HepG2 (cell line): ENCODE results near the gene ARMC5. TPM values are rescaled to one million over a fixed set of nuclear protein-coding genes. Genes with fewer than 3 reads are reported as not detected.
A peak's percentile ranks its signal among the peaks of the same experiment; 100 is the strongest.

ENCODE experiments used
- AGO2 ChIP-seq: fragments of 200-400 bp; formaldehyde crosslinking; optimal IDR thresholded peaks from 2 replicates; pipeline ENCODE3; 2017; ENCODE audit warnings: mild to moderate bottlenecking, low read depth, low read length, moderate library complexity
- ARNT2 ChIP-seq: sonication (generic); formaldehyde crosslinking; IDR thresholded peaks from 2 replicates; pipeline ENCODE4 v1.8.0; 2022; ENCODE audit warnings: mild to moderate bottlenecking, low read depth, missing genetic modification reagents, moderate library complexity
- FOXA3 ChIP-seq: IDR thresholded peaks from 2 replicates; pipeline ENCODE4 v1.6.1; 2016; ENCODE audit warnings: missing genetic modification reagents, missing compliant biosample characterization
- HNF4G ChIP-seq, 2 experiments: sonication (generic) in 1 of 2; formaldehyde crosslinking in 1 of 2; IDR thresholded peaks; 2 replicates each; pipeline versions ENCODE4 v1.4.0 to v1.6.1; 2011 to 2020; ENCODE audit warnings: borderline replicate concordance in 2 of 2, low read depth in 2 of 2, mild to moderate bottlenecking in 2 of 2, low read length in 1 of 2, missing genetic modification reagents in 1 of 2, moderate library complexity in 1 of 2
- KAT8 ChIP-seq: IDR thresholded peaks from 2 replicates; pipeline ENCODE4 v1.6.1; 2016; ENCODE audit warnings: missing genetic modification reagents, missing compliant biosample characterization
- KMT2B ChIP-seq: IDR thresholded peaks from 2 replicates; pipeline ENCODE4 v1.6.1; 2016; ENCODE audit warnings: missing genetic modification reagents, missing compliant biosample characterization
- PAF1 ChIP-seq: IDR thresholded peaks from 2 replicates; pipeline ENCODE4 v1.6.1; 2016; ENCODE audit warnings: missing genetic modification reagents, missing compliant biosample characterization
- POLR2A ChIP-seq, 2 experiments: IDR thresholded peaks; 2 replicates each; pipeline ENCODE4 v1.6.1; 2011; ENCODE audit warnings: low read depth in 2 of 2, low read length in 2 of 2, mild to moderate bottlenecking in 1 of 2, moderate library complexity in 1 of 2; ENCODE audit not compliant: insufficient read depth in 1 of 2
- SMC3 ChIP-seq: IDR thresholded peaks from 2 replicates; pipeline ENCODE4 v1.6.1; 2011; ENCODE audit warnings: low read length, improper control_type of control experiment
- SP1 ChIP-seq, 2 experiments: fragments of 450-650 bp in 1 of 2; sonication (generic) in 1 of 2; formaldehyde crosslinking in 1 of 2; IDR thresholded peaks; 2 replicates each; pipeline versions ENCODE4 v1.4.0 to v1.6.1; 2016 to 2020; ENCODE audit warnings: missing genetic modification reagents in 1 of 2
- STAG1 ChIP-seq: sonication (generic); formaldehyde crosslinking; IDR thresholded peaks from 2 replicates; pipeline ENCODE4 v1.4.0; 2020; ENCODE audit warnings: missing genetic modification reagents
- SYNCRIP ChIP-seq: fragments of 200-400 bp; formaldehyde crosslinking; IDR thresholded peaks from 2 replicates; pipeline ENCODE4 v1.6.1; 2018; ENCODE audit warnings: mild to moderate bottlenecking, low read depth, low read length; ENCODE audit not compliant: insufficient read depth
- TSC22D2 ChIP-seq: sonication (generic); formaldehyde crosslinking; IDR thresholded peaks from 2 replicates; pipeline ENCODE4 v1.5.1; 2020; ENCODE audit warnings: missing genetic modification reagents, mild to moderate bottlenecking, borderline replicate concordance
- ZC3H13 ChIP-seq: sonication (generic); formaldehyde crosslinking; IDR thresholded peaks from 2 replicates; pipeline ENCODE4 v1.8.1; 2023; ENCODE audit warnings: mild to moderate bottlenecking, missing genetic modification reagents, moderate library complexity
- ZNF205 ChIP-seq: IDR thresholded peaks from 2 replicates; pipeline ENCODE4 v1.6.1; 2018; ENCODE audit warnings: missing biosample characterization, missing genetic modification reagents
- ZNF326 ChIP-seq: sonication (generic); formaldehyde crosslinking; IDR thresholded peaks from 2 replicates; pipeline ENCODE4 v1.4.0; 2020; ENCODE audit warnings: missing genetic modification reagents, borderline replicate concordance
- ZNF607 ChIP-seq: sonication (generic); formaldehyde crosslinking; IDR thresholded peaks from 2 replicates; pipeline ENCODE4 v1.5.1; 2020; ENCODE audit warnings: missing genetic modification reagents, mild to moderate bottlenecking, borderline replicate concordance
- ZNF761 ChIP-seq: sonication (generic); formaldehyde crosslinking; conservative IDR thresholded peaks from 2 replicates; pipeline ENCODE4 v1.4.0; 2020; ENCODE audit warnings: mild to moderate bottlenecking, missing genetic modification reagents
- ZSCAN22 ChIP-seq: sonication (generic); formaldehyde crosslinking; IDR thresholded peaks from 2 replicates; pipeline ENCODE4 v1.4.0; 2020; ENCODE audit warnings: mild to moderate bottlenecking, missing genetic modification reagents
- polyA plus RNA-seq, 8 experiments: library from polyadenylated mRNA; depleted of rRNA in 3 of 8; stranded (reverse) in 7 of 8; unstranded in 1 of 8; fragments of >200 nt; fragmentation: Illumina TruSeq in 4 of 8; extraction: Trizol in 4 of 8; gene quantifications; 2 replicates each; pipeline versions ENCODE4 v1.2.1 to v1.2.3, GENCODE V29; 2011 to 2016; ENCODE audit warnings: low read depth in 4 of 8, missing spikeins in 1 of 8, mixed read lengths in 1 of 8; ENCODE audit not compliant: insufficient read depth in 1 of 8
- total RNA-seq, 5 experiments: library from RNA; depleted of rRNA; stranded (reverse); fragments of >200 nt; fragmentation: Illumina TruSeq; extraction: Trizol; gene quantifications; 2 replicates each; pipeline ENCODE4 v1.2.3, GENCODE V29; 2016; ENCODE audit warnings: low read depth in 1 of 5
- TF ChIP-seq, protein P1 (sequence below): sonication (generic); formaldehyde crosslinking; IDR thresholded peaks from 2 replicates; pipeline ENCODE4 v1.5.0; 2020; ENCODE audit warnings: mild to moderate bottlenecking, missing genetic modification reagents, moderate library complexity

Gene ARMC5
- total and polyA plus RNA-seq, 2 of the 13 experiments (the other 11 are each of a cell fraction or from before 2014, with no cell fraction given) = 10.8 to 22.3 TPM

DNA sequence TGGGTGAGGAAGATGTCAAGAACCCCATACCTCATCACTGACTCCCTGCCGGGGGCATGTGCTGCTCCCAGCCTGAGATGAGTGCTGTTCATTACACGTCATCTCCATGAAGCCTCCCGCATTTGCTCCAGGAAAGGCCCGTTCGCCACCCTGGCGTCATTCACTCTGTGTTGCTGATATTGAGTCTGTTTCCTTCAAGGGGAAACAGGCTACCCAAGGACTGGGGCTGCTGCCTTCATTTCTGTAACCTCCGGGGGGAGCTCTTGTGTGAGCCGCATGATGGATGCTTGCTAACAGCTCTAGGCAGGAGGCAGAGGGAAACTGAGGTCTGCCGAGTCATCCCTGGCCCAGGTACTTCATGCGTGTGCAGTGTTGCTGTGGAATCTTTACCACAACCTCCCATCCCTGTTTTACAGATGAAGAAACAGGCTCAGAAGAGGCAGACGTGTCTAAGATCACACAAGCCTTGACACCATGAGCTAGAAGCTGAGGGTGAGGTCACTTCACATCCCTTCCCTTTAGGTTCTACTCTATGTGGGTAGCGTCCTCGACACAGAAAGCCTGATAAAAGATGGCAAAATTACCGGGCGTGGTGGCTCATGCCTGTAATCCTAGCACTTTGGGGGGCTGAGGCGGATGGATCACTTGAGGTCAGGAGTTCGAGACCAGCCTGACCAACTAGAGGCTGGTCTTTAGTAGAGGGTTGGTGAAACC lies 3.5 kb upstream of the ARMC5 start (continued):
- TF ChIP-seq SP1 (IDR thresholded peaks at IDR 0.05) (no peak), SP1 (CRISPR knock-in tag; IDR thresholded peaks at IDR 0.05) (no peak), AGO2 (peak; percentile 33), POLR2A (IDR thresholded peaks at IDR 0.05; ENCODE audit: insufficient read depth in 1 of 2, low read depth in 2 of 2, low read length in 2 of 2) (peak in 1 of 2 experiments; percentile 30; a peak in 1 of 4 replicates), KAT8 (no peak), ZSCAN22 (CRISPR knock-in tag) (no peak), ARNT2 (no peak), ZNF761 (CRISPR knock-in tag) (no peak), SMC3 (peak; percentile 30; the same call in 1 of the 2 replicates), ZNF326 (CRISPR knock-in tag) (peak; percentile 86; the same call in 1 of the 2 replicates), STAG1 (CRISPR knock-in tag) (peak; percentile 34), TSC22D2 (CRISPR knock-in tag) (no peak), SYNCRIP (no peak), ZC3H13 (CRISPR knock-in tag) (peak; percentile 98), FOXA3 (CRISPR knock-in tag) (no peak), KMT2B (CRISPR knock-in tag) (0 out of 2 replicates have a peak, but pooled peaks have one; percentile 15), ZNF205 (CRISPR knock-in tag) (0 out of 2 replicates have a peak, but pooled peaks have one; percentile 14), HNF4G (IDR thresholded peaks at IDR 0.05; ENCODE audit: borderline replicate concordance, low read depth, low read length) (no peak), HNF4G (CRISPR knock-in tag; IDR thresholded peaks at IDR 0.05; ENCODE audit: borderline replicate concordance, low read depth) (no peak), PAF1 (CRISPR knock-in tag) (peak; percentile 81; the same call in 1 of the 2 replicates), ZNF607 (CRISPR knock-in tag) (no peak)
- TF ChIP-seq, protein P1, sequence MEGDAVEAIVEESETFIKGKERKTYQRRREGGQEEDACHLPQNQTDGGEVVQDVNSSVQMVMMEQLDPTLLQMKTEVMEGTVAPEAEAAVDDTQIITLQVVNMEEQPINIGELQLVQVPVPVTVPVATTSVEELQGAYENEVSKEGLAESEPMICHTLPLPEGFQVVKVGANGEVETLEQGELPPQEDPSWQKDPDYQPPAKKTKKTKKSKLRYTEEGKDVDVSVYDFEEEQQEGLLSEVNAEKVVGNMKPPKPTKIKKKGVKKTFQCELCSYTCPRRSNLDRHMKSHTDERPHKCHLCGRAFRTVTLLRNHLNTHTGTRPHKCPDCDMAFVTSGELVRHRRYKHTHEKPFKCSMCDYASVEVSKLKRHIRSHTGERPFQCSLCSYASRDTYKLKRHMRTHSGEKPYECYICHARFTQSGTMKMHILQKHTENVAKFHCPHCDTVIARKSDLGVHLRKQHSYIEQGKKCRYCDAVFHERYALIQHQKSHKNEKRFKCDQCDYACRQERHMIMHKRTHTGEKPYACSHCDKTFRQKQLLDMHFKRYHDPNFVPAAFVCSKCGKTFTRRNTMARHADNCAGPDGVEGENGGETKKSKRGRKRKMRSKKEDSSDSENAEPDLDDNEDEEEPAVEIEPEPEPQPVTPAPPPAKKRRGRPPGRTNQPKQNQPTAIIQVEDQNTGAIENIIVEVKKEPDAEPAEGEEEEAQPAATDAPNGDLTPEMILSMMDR (CRISPR knock-in tag) = peak; percentile 65
